Measurements from ENCODE around the gene PTPRD. TPM values are rescaled to one million over a fixed set of nuclear protein-coding genes. Genes with fewer than 3 reads are reported as not detected.

The PTPRD gene
- total RNA-seq, 1 experiment from 2014 or later = not detected

DNA sequence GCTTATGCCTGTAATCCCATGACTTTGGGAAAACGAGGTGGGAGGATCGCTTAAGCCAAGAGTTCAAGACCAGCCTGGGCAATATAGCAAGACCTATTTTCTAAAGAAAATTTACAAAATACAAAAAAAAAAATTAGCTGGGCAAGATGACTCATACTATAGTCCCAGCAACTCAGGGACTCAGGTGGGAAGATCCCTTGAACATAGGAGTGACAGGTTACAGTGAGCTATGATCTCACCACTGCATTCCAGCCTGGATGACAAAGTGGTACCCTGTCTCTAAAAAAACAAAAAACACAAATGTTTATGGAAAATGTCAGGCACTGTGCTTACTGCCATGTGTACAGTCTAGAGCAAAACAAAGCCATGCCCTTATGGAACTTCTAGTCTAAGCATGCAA, 1989.9 kb downstream of the PTPRD start:
- POLR2A ChIA-PET (ENCODE audit: low non-redundant PET) = no interaction called here
- Histone ChIP-seq H3K27me3 (replicated peaks; ENCODE audit: insufficient read depth, low read depth, low read length, poor library complexity) (peaks cover 34% of the 10 kb centered on the region), H3K9me3 (ENCODE audit: low read depth, low read length, poor library complexity, severe bottlenecking) (no peaks in the 10 kb centered on the region), H3K4me1 (ENCODE audit: insufficient read depth, low read length, poor library complexity, severe bottlenecking) (no peaks in the 10 kb centered on the region), H3K36me3 (ENCODE audit: insufficient read depth, low read length, poor library complexity, severe bottlenecking) (no peaks in the 10 kb centered on the region), H3K27ac (ENCODE audit: low read depth, low read length, poor library complexity, severe bottlenecking) (no peak overlapping the region), H3K4me3 (ENCODE audit: low read depth, low read length, poor library complexity, severe bottlenecking) (no peak overlapping the region)
- BruUV-seq (replicated peaks) = no TSS peak
- intact Hi-C loops (cut with micrococcal nuclease; ENCODE audit: unreplicated experiment) = loop anchor here (10.0 kb wide), 1 partner anchor 58 kb away; no protein-coding TSS in a partner anchor
- no peak for DNase-seq (ENCODE audit: low spot score)
- CTCF ChIA-PET = no interaction called here
- TF ChIP-seq CTCF (conservative IDR thresholded peaks at IDR 0.05; ENCODE audit: low read depth, low read length) (no peak), EZH2 (IDR thresholded peaks at IDR 0.05; ENCODE audit: borderline replicate concordance, low read depth, low read length, poor library complexity, severe bottlenecking) (no peak)

GRCh38 chr9:8622222-8622802, 1990.5 kb downstream of the PTPRD start:
- Histone ChIP-seq H3K9me3 (ENCODE audit: low read depth, low read length, poor library complexity, severe bottlenecking) (no peaks in the 10 kb centered on the region), H3K27ac (ENCODE audit: low read depth, low read length, poor library complexity, severe bottlenecking) (no peak overlapping the region), H3K36me3 (ENCODE audit: insufficient read depth, low read length, poor library complexity, severe bottlenecking) (no peaks in the 10 kb centered on the region), H3K4me3 (ENCODE audit: low read depth, low read length, poor library complexity, severe bottlenecking) (no peak overlapping the region), H3K27me3 (replicated peaks; ENCODE audit: insufficient read depth, low read depth, low read length, poor library complexity) (peaks cover 35% of the 10 kb centered on the region), H3K4me1 (ENCODE audit: insufficient read depth, low read length, poor library complexity, severe bottlenecking) (no peaks in the 10 kb centered on the region)
- ChIA-PET POLR2A (ENCODE audit: low non-redundant PET) (no interaction called here), CTCF (no interaction called here)
- TF ChIP-seq EZH2 (IDR thresholded peaks at IDR 0.05; ENCODE audit: borderline replicate concordance, low read depth, low read length, poor library complexity, severe bottlenecking) (no peak), CTCF (conservative IDR thresholded peaks at IDR 0.05; ENCODE audit: low read depth, low read length) (no peak)
- DNase-seq (ENCODE audit: low spot score) = no peak
- intact Hi-C loops (cut with micrococcal nuclease; ENCODE audit: unreplicated experiment) = loop anchor here (10.0 kb wide), 1 partner anchor 58 kb away; no protein-coding TSS in a partner anchor
- BruUV-seq (replicated peaks) = no TSS peak

DNA sequence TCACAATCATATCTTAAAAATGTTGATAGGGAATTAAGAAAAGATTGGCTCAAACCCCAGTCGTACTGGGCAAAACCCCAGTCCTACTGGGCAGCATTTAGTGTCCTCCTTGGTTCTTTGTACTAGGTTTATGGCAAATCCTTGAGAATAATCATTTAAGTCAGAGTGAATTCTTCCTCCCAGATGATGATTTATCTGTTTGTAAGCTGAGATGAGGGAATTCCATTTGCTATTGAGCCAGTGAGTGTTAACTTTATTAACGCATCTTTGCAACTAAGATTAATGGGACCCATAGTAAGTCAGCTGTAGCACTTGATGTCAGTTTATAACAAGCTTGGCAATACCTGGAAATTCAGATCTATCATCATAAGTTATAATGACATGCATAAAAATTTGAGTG, 1991.4 kb downstream of the PTPRD start:
- no peak for TF ChIP-seq EZH2 (IDR thresholded peaks at IDR 0.05; ENCODE audit: borderline replicate concordance, low read depth, low read length, poor library complexity, severe bottlenecking)
- no peak for TF ChIP-seq CTCF (conservative IDR thresholded peaks at IDR 0.05; ENCODE audit: low read depth, low read length)
- Histone ChIP-seq H3K27me3 (replicated peaks; ENCODE audit: insufficient read depth, low read depth, low read length, poor library complexity) (peaks cover 32% of the 10 kb centered on the region), H3K9me3 (ENCODE audit: low read depth, low read length, poor library complexity, severe bottlenecking) (no peaks in the 10 kb centered on the region), H3K4me3 (ENCODE audit: low read depth, low read length, poor library complexity, severe bottlenecking) (no peak overlapping the region), H3K36me3 (ENCODE audit: insufficient read depth, low read length, poor library complexity, severe bottlenecking) (no peaks in the 10 kb centered on the region), H3K4me1 (ENCODE audit: insufficient read depth, low read length, poor library complexity, severe bottlenecking) (no peaks in the 10 kb centered on the region), H3K27ac (ENCODE audit: low read depth, low read length, poor library complexity, severe bottlenecking) (no peak overlapping the region)
- ChIA-PET POLR2A (ENCODE audit: low non-redundant PET) (no interaction called here), CTCF (no interaction called here)
- intact Hi-C loops (cut with micrococcal nuclease; ENCODE audit: unreplicated experiment) = loop anchor here (10.0 kb wide), 1 partner anchor 57 kb away; no protein-coding TSS in a partner anchor
- DNase-seq (ENCODE audit: low spot score) = no peak
- no TSS peak for BruUV-seq (replicated peaks)
